Suprapubic skin (tissue), 4 donors: ENCODE results near the gene BTRC. TPM values are rescaled to one million over a fixed set of nuclear protein-coding genes. Genes with fewer than 3 reads are reported as not detected.
"Not testable (repeated sequence)": the region's sequence is repeated elsewhere in the genome, so short reads cannot be mapped to it uniquely, and the experiment has no call there.

Experiments
- DNase-seq, 2 donors: peaks; one replicate each; pipeline ENCODE4 v3.0.0-alpha.2; 2019; ENCODE audit warnings: low spot score in 2 of 2
- H3K27ac ChIP-seq: fragments of 200-600 bp; sonication (generic); one replicate; pipeline ENCODE4 v1.5.1; 2019
- H3K27me3 ChIP-seq: fragments of 200-600 bp; sonication (generic); one replicate; pipeline ENCODE4 v1.5.1; 2019
- H3K36me3 ChIP-seq: fragments of 200-600 bp; sonication (generic); one replicate; pipeline ENCODE4 v1.5.1; 2019
- H3K4me1 ChIP-seq: fragments of 200-600 bp; sonication (generic); one replicate; pipeline ENCODE4 v1.5.1; 2019
- H3K4me3 ChIP-seq: fragments of 200-600 bp; sonication (generic); one replicate; pipeline ENCODE4 v1.5.1; 2019; ENCODE audit warnings: mild to moderate bottlenecking
- H3K9me3 ChIP-seq: fragments of 200-600 bp; sonication (generic); one replicate; pipeline ENCODE4 v1.5.1; 2019
- EP300 ChIP-seq: sonication (generic); formaldehyde crosslinking; IDR thresholded peaks from one replicate; pipeline ENCODE4 v1.6.1; 2017; ENCODE audit warnings: antibody characterized with exemption
- POLR2A ChIP-seq, 2 donors: fragments of 450-650 bp; IDR thresholded peaks; one replicate each; pipeline ENCODE4 v1.6.1; 2017; ENCODE audit warnings: antibody characterized with exemption in 2 of 2, mild to moderate bottlenecking in 2 of 2, moderate library complexity in 2 of 2
- POLR2AphosphoS5 ChIP-seq, 3 donors: sonication (generic); formaldehyde crosslinking; IDR thresholded peaks; one replicate each; pipeline ENCODE4 v1.6.1; 2017; ENCODE audit warnings: antibody characterized with exemption in 3 of 3
- WGBS: methylation state at CpG from one replicate; pipeline ENCODE4 v1.1.5; 2018; 5-methylcytosine and 5-hydroxymethylcytosine counted together
- total RNA-seq, 4 donors: library from RNA; depleted of rRNA; stranded (reverse); fragments of >200 nt; gene quantifications; one replicate each; pipeline ENCODE4 v1.1.0, GENCODE V29; 2016
- TF ChIP-seq, protein P1 (sequence below), 2 donors: fragments of 200-600 bp in 1 of 2; fragments of 450-650 bp in 1 of 2; sonication (generic) in 1 of 2; IDR thresholded peaks; one replicate each; pipeline ENCODE4 v1.5.1; 2016 to 2019; ENCODE audit warnings: antibody characterized with exemption in 2 of 2, mild to moderate bottlenecking in 1 of 2, moderate library complexity in 1 of 2

Gene BTRC
- total RNA-seq, 4 donors from 2014 or later = 17.4 to 20.6 (median 18.5) TPM

DNA sequence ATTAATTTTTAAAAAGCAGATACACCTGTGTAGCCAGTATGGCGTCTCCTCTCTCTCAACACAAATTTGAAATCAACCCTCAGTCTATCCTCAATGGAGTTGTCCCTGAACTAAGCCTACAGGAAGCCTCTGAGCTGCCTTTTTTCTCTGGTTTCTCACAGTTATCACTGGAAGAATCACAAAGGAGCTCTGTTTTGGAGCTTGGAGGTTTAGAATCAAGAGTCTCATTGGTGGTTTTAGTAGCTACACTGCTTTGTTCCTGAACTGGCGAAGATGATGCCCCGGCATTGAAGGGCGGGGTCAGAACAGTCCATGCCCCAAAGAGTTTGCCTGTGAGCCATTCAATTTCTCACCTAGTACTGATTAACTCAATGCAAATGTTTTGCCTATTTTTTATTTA, 16.1 kb upstream of the BTRC start:
- no peak overlapping the region for H3K4me3 ChIP-seq
- no peaks in the 10 kb centered on the region for H3K36me3 ChIP-seq
- no peak overlapping the region for H3K27ac ChIP-seq
- no peak for DNase-seq
- 91% methylated on average over 4 of the region's 4 CpGs for WGBS
- H3K4me1 ChIP-seq = no peaks in the 10 kb centered on the region
- no peaks in the 10 kb centered on the region for H3K9me3 ChIP-seq
- no peak for TF ChIP-seq POLR2A (IDR thresholded peaks at IDR 0.05)
- no peak for TF ChIP-seq EP300
- TF ChIP-seq POLR2AphosphoS5 (IDR thresholded peaks at IDR 0.05) = no peak
- TF ChIP-seq, protein P1, sequence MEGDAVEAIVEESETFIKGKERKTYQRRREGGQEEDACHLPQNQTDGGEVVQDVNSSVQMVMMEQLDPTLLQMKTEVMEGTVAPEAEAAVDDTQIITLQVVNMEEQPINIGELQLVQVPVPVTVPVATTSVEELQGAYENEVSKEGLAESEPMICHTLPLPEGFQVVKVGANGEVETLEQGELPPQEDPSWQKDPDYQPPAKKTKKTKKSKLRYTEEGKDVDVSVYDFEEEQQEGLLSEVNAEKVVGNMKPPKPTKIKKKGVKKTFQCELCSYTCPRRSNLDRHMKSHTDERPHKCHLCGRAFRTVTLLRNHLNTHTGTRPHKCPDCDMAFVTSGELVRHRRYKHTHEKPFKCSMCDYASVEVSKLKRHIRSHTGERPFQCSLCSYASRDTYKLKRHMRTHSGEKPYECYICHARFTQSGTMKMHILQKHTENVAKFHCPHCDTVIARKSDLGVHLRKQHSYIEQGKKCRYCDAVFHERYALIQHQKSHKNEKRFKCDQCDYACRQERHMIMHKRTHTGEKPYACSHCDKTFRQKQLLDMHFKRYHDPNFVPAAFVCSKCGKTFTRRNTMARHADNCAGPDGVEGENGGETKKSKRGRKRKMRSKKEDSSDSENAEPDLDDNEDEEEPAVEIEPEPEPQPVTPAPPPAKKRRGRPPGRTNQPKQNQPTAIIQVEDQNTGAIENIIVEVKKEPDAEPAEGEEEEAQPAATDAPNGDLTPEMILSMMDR (IDR thresholded peaks at IDR 0.05) = no peak
- H3K27me3 ChIP-seq = no peaks in the 10 kb centered on the region

DNA sequence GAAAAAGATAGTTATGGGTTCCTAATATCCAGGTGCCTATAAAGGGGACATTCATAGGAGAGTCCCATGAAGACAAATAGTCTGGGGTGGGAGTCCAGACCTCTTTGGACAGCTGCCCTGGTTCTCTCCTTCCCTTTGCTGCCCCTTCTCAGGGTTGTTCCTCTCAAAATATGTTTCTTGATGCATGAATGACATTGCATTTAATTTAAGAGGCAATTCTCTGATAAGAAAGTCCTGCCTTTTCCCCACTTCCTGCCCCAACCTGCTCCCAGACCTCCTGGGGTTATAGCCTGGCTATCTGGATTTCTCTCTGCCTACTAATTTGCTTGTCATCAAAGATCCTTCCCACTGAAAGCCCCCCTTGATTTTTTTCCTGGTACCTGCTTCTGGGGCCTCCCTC, 12.5 kb upstream of the BTRC start:
- TF ChIP-seq POLR2AphosphoS5 (IDR thresholded peaks at IDR 0.05) (no peak), EP300 (no peak), POLR2A (IDR thresholded peaks at IDR 0.05) (no peak)
- TF ChIP-seq, protein P1 (IDR thresholded peaks at IDR 0.05) = no peak
- no peak overlapping the region for H3K4me3 ChIP-seq
- no peak overlapping the region for H3K27ac ChIP-seq
- H3K36me3 ChIP-seq = no peaks in the 10 kb centered on the region
- H3K27me3 ChIP-seq = no peaks in the 10 kb centered on the region
- no peaks in the 10 kb centered on the region for H3K4me1 ChIP-seq
- DNase-seq = no peak
- H3K9me3 ChIP-seq = no peaks in the 10 kb centered on the region

DNA sequence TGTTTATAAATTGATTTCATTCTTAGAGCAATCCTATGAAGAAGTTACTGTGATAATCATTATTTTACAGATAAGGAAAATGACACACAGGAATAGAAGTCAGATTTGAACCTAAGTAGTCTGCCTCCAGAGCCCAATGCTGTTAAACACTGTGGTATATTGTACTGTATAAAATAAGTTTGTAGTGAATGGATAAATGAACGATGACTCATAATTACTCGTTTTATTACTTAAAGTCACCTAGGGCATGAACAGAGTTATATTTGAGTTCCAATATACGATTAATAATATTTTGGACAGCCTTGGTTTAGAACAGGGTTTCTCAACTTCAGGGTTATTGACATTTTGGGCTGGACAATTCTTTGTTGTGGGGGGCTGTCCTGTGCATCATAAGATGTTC, 7.8 kb upstream of the BTRC start:
- no peaks in the 10 kb centered on the region for H3K36me3 ChIP-seq
- TF ChIP-seq EP300 = no peak
- TF ChIP-seq POLR2A (IDR thresholded peaks at IDR 0.05) = no peak
- TF ChIP-seq, protein P1 (IDR thresholded peaks at IDR 0.05) = no peak
- no peak for TF ChIP-seq POLR2AphosphoS5 (IDR thresholded peaks at IDR 0.05)
- DNase-seq = no peak
- no peaks in the 10 kb centered on the region for H3K9me3 ChIP-seq
- H3K4me1 ChIP-seq = no peaks in the 10 kb centered on the region
- 56% methylated on average over 3 of the region's 3 CpGs for WGBS
- H3K27ac ChIP-seq = no peak overlapping the region
- H3K4me3 ChIP-seq = no peak overlapping the region
- H3K27me3 ChIP-seq = peaks cover 5% of the 10 kb centered on the region

DNA sequence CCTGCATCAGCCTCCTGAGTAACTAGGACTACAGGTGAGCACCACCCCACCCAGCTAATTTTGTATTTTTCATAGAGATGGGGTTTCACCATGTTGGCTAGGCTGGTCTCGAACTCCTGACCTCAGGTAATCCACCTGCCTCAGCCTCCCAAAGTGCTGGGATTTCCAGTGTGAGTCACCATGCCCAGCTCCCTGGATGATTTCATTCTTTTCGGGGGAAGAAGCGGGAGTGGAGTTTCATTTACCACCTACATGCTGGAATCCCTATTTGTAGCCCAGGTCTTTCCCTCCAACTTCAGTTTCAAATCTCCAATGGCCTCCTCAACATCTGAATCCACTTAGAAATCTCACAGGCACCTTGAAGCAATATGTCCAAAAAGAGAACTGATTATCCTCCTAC, 2.9 kb upstream of the BTRC start:
- no peak for DNase-seq
- TF ChIP-seq EP300 (no peak), POLR2AphosphoS5 (IDR thresholded peaks at IDR 0.05) (no peak), POLR2A (IDR thresholded peaks at IDR 0.05) (no peak)
- TF ChIP-seq, protein P1 (IDR thresholded peaks at IDR 0.05) = no peak
- H3K4me3 ChIP-seq = no peak overlapping the region
- no peaks in the 10 kb centered on the region for H3K9me3 ChIP-seq
- no peaks in the 10 kb centered on the region for H3K36me3 ChIP-seq
- WGBS = 83% methylated on average over 3 of the region's 3 CpGs
- H3K4me1 ChIP-seq = peaks cover 15% of the 10 kb centered on the region
- peaks cover 5% of the 10 kb centered on the region for H3K27me3 ChIP-seq
- no peak overlapping the region for H3K27ac ChIP-seq

DNA sequence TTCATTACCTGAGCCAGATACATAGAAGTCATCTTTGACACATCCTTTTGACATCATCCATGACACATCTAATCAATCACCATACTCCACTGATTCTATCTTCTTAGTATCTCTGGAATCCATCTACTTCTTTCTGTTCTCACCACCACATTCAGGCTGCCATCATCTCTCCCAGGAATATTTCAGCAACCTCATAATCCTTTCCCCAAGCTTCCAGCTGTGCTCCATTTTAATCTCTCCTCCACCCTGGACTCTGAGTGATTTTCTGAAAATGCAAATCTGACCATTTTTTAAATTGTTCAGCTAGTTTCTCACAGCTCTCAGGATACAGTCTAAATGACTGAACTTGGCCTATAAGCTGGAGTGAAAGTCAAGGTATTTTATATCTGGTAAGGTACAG, 2.5 kb upstream of the BTRC start:
- Histone ChIP-seq H3K4me1 (peaks cover 15% of the 10 kb centered on the region), H3K4me3 (no peak overlapping the region), H3K9me3 (no peaks in the 10 kb centered on the region), H3K36me3 (no peaks in the 10 kb centered on the region), H3K27ac (no peak overlapping the region), H3K27me3 (peaks cover 5% of the 10 kb centered on the region)
- no peak for DNase-seq
- TF ChIP-seq POLR2AphosphoS5 (IDR thresholded peaks at IDR 0.05) = no peak
- TF ChIP-seq POLR2A (IDR thresholded peaks at IDR 0.05) = no peak
- TF ChIP-seq EP300 = no peak
- TF ChIP-seq, protein P1 (IDR thresholded peaks at IDR 0.05) = no peak

DNA sequence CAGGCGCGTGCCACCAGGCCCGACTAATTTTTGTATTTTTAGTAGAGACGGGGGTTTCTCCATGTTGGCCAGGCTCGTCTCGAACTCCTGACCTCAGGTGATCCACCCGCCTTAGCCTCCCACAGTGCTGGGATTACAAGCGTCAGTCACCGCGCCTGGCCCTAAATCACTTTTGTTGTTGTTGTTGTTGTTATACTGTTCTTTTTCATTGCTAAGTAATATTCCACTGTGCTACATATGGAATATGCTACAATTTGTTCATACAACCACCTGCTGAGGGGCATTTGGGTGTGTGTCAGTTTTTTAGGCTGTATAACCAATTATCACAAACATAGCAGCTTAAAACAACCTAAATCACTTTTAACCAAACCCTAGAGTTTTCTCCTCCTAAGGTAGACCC, 1.1 kb upstream of the BTRC start:
- not testable (repeated sequence) for H3K27ac ChIP-seq, DNase-seq
- 87% methylated on average over 10 of the region's 10 CpGs for WGBS

More for the DNA sequence above, 1.1 kb upstream of the BTRC start:
- not testable (repeated sequence) for H3K9me3 ChIP-seq, H3K27me3 ChIP-seq, H3K36me3 ChIP-seq, H3K4me3 ChIP-seq
- peaks cover 15% of the 10 kb centered on the region for H3K4me1 ChIP-seq
